Right lobe of liver (tissue), 4 donors: ENCODE results near the gene RTN4R.

ENCODE experiments used
- CTCF ChIP-seq, 4 donors: fragments of 200-600 bp in 3 of 4; fragments of 450-650 bp in 1 of 4; IDR thresholded peaks; one replicate each; pipeline versions ENCODE4 v1.5.1 to v1.8.0; 2016 to 2022; ENCODE audit warnings: antibody characterized with exemption in 4 of 4, mild to moderate bottlenecking in 2 of 4
- POLR2A ChIP-seq: fragments of 450-650 bp; IDR thresholded peaks from one replicate; pipeline ENCODE4 v1.6.1; 2017; ENCODE audit warnings: antibody characterized with exemption, mild to moderate bottlenecking
- donor health status: DM: no; HTN: no; CAD: no.
- donor health status: DM: no; HTN: no; CAD: no.
- donor health status: DM: no; HTN: yes; CAD: no.

- TF ChIP-seq POLR2A, result no peak
- no peak for TF ChIP-seq CTCF (IDR thresholded peaks at IDR 0.05)
These were observed 3.2 kb upstream of the RTN4R start for GRCh38 chr22:20271114-20271994.
